8988T (cell line): ENCODE results near the gene ARHGAP30.
"Not testable (repeated sequence)": the region's sequence is repeated elsewhere in the genome, so short reads cannot be mapped to it uniquely, and the experiment has no call there.

Source experiments
- DNase-seq: peaks from one replicate; pipeline ENCODE4 v3.0.0; 2011

The ARHGAP30 gene

DNA sequence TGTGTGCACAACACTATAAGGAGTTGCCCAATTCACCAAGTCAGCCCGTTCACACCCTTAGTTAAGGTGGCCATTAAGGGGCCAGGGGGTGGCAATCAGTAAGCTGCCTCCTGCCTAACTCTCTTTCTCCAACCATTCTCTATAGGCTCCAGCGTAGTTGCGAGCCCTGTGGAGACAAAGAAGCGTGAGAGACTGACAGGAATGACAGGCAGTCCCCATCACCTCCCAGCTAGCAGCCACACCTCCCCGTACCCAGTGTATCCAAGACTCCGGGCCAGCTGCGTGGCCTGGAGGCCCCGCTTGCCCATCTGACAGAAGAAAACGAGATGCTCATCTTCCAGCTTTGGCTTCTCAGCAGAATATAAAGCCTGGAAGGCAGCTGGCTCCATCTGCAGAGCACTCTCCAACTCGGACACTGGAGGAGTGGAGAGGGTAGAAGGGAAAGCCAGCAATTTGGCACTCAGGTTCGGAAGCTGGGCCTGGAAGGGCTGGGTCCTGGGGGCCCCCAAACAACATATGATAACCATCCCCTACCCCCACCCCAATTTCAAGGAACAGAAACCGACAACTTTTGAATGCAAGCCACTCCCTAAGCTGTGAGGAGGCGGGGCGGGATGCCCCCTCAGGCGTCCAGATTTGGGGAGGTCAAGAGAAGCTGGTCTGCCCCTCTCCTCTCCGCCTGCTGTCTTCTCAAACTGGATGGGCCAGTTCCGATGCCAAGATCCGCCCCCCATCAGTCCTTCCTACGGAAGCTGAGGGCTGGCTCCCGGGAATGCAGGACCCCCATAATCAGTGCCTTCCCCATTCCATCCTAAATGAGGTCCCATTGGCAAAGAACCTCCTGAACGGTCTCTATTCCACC, 31.8 kb downstream of the ARHGAP30 start:
- DNase-seq: no peak

DNA sequence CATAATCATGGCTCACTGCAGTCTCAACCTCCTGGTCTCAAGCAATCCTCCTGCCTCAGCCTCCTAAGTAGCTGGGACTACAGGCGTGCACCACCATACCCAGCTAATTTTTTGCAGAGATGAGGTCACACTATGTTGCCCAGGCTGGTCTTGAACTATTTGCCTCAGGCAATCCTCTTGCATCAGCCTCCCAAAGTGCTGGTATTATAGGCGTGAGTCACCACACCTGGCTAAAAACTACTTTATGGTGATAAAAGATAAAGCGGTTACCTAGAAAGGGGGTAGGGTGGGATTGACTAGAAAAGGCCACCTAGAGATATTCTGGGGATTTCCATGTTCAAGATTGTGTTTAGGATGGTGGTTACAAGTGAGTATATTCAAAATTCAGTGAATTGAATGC, 35.9 kb downstream of the ARHGAP30 start:
- no peak for DNase-seq

DNA sequence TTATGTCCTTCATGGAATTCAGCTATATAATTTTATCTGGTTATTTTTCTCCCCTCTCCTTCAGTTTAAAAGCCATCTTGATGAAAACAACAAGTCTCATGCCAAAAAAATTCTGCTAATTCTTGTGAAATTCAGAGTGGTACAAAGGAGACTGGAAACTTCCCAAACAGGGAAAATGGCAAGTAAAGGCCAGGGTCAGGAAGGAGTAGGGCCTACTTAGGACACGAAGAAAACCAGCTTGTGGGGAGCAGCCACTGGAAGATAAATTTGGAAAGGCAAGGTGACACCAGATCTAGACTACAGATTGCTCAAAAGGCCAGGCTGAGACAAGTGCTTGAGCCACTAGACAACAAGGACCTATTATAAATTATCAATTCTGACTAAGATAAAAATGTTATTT, 37.3 kb downstream of the ARHGAP30 start:
- DNase-seq: no peak

DNA sequence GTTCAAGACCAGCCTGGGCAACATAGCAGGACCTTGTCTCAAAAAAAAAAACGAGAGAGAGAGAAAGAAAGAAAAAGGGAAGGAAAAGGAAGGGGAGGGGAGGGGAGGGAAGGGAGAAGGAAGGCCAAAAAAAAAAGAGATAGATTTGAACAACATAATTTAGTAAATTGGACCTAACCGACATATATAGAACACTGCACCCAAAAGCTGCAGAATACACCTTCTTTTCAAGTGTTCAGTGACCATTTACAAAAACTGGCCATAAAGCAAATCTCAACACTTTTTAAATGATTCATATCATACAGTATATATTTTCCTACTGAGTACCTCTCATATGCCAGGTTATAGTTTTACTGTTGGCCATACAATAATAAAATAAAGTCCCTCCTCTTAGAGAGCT, 37.8 kb downstream of the ARHGAP30 start:
- no peak for DNase-seq

DNA sequence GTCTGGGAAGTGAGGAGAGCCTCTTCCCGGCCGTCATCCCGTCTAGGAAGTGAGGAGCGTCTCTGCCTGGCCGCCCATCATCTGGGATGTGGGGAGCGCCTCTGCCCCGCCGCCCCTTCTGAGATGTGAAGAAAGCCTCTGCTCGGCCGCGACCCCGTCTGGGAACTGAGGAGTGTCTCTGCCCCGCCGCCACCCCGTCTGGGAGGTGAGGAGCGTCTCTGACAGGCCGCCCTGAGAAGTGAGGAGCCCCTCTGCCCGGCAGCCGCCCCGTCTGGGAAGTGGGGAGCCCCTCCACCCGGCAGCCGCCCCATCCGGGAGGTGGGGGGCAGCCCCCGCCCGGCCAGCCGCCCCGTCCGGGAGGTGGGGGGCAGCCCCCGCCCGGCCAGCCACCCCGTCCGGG, 40.2 kb downstream of the ARHGAP30 start:
- DNase-seq: not testable (repeated sequence)

DNA sequence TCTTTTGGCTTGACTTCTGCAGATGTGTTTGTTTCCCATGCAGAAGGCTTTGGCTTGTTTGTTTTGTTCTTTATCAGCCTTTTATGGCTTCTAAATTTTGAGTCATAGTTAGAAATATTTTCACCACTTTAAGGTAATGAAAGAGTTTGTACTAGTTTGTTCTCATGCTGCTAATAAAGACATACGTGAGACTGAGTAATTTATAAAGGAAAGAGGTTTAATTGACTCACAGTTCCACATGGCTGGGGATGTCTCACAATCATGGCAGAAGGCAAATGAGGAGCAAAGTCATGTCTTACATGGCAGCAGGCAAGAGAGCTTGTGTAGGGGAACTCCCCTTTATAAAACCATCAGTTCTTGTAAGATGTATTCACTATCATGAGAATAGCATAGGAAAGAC, 42.7 kb downstream of the ARHGAP30 start:
- not testable (repeated sequence) for DNase-seq

DNA sequence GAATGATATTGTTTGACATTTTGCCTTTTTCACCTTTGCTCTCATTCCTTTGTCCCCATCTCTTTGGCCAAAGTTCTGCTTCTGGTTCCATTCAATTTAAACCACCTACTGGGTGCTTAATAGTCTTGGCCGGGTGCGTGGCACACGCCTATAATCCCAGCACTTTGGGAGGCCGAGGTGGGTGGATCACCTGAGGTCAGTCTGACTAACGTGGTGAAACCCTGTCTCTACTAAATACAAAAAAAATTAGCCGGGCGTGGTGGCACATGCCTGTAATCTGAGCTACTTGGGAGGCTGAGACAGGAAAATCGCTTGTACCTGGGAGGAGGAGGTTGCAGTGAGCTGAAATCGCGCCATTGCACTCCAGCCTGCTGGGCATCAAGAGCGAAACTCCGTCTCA, 47.3 kb downstream of the ARHGAP30 start:
- not testable (repeated sequence) for DNase-seq

DNA sequence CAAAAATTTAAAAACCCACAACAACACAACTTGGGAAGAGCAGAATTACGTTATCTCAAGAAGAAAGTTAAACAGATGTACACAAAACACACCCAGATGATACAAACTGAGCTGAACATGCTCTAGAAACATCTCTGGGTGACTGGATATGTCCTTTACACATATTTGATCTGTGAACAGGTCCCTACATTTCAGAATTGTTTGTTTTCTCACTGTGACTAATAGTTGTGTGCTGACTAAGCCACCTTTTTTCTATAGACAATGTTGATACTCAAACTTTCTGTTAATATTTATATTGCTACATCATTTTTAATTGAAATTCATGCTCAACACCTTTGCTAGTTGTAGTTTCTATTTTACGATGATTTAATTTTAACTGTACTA, 47.7 kb downstream of the ARHGAP30 start:
- no peak for DNase-seq

DNA sequence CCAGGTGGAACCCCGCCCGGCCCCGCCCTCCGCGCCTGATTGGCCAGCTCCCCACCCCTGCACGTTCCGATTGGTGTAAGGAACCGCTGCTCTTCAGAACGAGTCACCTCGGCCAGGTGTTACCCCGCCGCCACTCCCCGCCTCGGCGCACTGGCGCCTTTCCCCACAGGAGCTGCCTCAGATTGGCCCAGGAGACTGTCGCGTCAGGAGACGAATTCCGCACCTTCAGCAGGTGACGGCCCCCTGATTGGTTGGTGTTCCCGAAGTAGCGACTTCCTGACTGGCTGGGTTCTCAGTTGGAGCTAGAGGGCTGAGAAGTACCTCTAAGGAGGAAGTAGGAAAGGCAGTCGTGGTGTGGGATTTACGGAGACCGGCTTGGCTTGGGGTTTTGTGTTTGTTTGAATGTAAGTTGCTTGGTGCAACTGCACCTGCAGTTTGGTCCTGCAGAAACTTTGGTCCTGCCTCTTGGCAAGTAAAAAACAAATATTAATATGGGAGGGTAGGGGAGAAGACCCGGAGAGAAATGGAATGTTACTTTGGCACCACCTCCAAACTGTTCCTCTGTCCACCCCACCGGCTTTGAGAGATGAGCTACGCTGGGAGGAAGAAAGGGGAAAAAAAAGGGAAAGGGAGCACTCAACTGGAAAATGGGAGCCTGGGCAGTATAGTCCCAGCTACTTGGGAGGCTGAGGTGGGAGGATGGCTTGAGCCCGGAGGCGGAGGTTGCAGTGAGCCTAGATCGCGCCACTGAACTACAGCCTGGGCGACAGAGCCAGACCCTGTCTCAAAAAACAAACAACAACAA, 48.3 kb downstream of the ARHGAP30 start:
- DNase-seq: peak; percentile 91

DNA sequence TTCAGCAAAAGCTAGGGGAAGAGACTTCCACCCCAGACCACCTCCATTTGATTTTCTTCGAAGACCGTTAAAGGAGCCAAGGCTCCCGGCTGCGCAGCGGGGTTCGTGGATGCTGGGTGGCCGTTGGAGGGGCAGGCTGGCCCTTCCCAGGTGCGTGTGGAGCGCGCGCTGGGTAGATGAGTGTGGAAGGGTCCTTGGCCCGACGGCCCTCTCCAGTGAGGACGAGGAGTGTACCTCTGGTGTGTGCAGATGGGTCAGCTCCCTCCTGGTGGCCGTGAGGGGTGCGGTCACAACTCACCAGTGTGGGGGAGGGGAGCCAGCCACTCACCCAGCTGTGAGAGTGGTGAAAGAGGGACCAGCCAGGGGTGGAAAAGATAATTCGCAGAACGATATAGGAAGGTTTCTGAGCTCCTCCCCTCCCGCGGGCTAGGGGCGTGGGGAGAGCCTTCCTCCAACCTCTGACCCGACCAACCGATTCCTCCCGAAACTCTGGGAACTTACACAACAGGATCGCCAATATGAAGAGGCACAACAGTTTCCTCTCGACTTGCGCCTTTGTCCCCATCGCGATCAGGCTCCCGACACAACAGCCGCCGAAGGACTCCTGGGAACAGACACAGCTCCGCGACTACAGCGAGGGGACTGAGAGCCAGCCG, 49.1 kb downstream of the ARHGAP30 start, which contains the start of gene F11R:
F11R (minus strand) TSS at position 644 of the 656 bp plus-strand sequence; CDS start at position 565, 79 bp downstream.
- DNase-seq: peak; percentile 51

DNA sequence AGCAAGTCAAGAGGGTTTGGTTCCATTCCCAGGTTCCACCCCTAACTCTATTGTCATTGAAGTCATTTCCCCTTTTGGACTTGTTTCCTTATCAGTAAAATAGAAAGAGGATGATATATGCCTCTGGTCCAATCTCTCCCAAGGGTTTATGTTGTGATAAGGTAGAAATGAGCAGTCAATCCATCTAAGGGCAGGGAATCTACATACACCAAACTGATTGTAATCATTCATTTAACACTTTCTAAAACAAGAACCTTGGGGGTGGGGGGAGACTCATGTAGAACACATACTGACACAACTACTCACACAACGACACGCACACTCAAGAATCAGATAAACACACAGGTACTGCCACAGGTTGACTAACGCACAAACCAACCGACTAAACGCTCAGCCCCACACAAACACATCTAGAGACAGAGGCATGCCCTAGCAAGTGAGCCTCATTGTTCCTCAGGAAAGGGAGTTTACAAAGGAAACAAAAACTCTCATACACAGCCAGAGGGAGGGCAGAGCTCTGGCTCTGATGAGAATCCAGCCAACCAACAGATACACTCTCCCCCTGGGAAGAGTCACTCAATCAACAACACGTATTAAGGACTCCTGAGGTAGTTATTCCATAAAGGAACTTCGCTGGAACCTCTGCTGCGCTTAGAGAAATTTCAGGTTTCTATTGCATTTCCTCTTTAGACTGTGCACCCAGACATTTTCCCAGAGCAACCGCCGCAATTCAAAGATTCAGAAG, 49.8 kb downstream of the ARHGAP30 start:
- DNase-seq: no peak

DNA sequence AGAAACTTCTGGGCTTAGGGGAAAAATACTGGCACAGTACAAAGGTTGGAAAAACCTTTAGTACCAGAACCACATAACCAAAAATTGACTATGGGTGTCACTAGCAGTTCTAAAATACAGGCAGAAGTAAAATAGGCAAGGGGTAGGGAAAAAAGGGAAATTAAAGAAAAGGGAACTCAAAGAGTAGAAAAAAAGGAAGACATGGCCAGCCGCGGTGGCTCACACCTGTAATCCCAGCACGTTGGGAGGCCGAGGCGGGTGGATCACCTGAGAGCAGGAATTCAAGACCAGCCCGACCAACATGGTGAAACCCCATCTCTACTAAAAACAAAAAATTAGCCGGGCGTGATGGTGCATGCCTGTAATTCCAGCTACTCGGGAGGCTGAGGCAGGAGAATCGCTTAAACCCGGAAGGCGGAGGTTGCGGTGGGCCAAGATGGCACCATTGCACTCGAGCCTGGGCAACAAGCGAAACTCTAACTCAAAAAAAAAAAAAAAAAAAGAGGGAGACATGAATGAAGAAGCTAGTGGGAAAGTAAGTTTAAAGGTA, 50.5 kb downstream of the ARHGAP30 start:
- DNase-seq: not testable (repeated sequence)

DNA sequence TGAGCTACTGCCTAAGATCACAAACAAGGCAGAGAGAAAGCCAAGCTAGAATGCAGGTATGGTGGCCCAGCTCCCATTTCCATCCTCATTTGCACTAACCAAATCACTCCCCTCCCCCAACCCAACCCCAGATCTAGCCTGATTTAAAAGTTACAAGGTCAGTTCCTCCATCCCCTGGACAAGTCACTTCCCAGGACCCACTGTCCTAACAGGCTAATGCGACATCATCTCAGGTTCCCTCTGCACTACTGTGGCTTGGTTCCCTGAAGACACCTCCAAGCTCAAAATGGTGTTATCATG, 51.1 kb downstream of the ARHGAP30 start:
- no peak for DNase-seq

DNA sequence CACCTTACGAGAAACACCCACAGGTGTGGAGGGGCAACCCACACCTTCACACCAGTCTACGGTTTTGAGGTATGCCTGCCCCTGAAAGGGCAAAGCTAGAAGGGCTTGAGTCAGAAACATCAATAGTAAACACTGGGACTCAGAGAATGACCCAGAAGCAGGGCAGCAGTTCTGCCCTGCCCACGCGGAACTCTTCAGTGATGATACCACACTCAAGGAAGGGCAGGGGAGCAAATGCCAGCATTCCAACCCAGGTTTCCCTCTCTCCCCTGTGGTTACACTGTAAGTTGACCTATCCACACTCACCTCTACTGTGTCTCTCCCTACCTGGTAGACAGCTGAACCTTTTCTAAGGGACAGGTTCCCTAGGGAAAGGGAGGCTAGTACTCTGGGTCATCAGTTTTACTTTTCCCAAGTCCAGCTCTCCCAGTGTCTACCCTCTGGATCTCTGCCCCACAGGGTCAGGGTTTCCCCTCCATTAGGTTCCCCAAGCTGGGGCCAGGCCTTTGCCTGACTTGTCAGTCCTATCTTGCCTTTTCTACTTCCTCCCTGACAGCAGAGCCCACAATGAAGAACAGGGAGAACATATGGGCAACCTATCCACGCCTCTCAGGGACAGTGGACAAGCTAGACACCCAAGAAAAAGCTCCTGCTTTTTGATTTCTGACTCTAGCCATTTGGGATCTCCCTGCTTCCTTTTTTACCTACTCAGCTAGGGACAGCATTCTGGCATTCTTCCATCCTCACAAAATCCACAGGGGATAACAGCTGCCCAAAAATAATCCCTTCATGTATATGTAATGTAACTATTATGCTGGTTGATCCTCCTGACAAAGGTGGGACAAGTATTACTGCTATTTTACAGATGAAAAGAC, 51.7 kb downstream of the ARHGAP30 start:
- DNase-seq: no peak

DNA sequence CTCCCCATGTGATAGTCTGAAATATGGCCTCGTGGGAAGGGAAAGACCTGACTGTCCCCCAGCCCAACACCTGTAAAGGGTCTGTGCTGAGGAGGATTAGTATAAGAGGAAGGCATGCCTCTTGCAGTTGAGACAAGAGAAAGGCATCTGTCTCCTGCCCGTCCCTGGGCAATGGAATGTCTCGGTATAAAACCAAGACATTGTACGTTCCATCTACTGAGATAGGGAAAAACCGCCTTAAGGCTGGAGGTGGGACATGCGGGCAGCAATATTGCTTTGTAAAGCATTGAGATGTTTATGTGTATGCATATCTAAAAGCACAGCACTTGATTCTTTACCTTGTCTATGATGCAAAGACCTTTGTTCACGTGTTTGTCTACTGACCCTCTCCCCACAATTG, 52.5 kb downstream of the ARHGAP30 start:
- not testable (repeated sequence) for DNase-seq

DNA sequence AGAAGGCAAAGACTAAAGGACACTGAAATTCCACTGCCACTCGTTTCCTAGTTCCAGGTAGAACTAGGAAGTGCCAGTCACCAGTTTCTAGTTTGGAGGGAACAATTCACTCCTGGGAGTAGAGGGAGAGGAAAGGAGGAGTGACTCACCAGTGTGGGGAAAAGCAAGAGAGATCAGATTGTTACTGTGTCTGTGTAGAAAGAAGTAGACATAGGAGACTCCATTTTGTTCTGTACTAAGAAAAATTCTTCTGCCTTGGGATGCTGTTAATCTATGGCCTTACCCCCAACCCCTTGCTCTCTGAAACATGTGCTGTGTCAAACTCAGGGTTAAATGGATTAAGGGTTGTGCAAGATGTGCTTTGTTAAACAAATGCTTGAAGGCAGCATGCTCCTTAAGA, 53.0 kb downstream of the ARHGAP30 start:
- not testable (repeated sequence) for DNase-seq

DNA sequence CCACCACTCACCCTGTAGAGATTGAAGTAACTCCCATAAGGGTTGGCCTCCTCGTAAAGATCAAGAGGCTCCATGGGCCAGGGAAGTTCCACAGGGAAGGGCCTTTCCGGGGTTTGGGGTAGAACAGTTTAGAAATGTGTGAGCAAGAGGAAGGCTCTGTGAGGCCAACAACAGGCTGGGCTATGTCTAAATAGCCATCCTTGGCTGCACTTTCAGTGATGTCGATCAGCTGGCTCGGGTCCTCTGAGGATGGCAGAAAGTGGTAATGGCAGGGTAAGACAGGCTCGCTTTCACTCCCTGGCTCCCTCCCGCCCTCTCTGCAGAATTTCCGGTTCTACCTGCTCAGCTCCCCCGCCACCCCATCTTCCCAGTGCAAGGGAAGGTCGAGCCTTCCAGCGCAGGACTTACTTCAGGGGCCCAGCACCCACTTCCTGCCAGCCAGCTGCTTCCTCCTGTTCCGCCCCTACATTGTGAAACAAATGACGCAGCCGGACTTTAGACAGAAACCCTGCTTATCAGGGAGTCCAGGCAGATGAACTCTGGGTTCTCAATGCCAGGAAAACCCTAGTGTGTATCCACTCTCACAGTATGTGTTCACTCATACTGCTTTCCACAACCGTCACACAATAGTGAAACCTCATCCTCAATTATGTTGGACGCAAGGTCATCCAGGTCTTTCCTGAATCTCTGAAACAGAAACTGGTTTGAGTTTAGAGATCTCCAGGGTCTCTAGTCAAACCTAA, 56.0 kb downstream of the ARHGAP30 start:
- no peak for DNase-seq

DNA sequence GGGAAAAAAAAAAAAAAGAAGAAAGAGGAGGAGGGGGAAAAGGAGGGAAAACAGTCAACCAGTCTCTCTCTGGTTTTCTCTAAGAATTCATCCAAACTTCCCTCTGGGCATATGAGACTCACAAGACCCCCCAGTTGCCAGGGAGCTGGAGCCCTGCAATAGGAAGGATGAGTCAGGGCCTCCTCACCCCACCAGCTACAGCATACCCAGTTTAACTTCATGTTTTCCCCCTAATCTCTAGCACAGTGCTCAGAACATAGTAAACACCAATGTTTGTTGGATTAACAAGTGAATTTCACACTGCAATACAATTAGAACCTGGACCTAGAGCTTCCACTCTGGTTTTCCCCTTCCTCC, 56.6 kb downstream of the ARHGAP30 start:
- no peak for DNase-seq

DNA sequence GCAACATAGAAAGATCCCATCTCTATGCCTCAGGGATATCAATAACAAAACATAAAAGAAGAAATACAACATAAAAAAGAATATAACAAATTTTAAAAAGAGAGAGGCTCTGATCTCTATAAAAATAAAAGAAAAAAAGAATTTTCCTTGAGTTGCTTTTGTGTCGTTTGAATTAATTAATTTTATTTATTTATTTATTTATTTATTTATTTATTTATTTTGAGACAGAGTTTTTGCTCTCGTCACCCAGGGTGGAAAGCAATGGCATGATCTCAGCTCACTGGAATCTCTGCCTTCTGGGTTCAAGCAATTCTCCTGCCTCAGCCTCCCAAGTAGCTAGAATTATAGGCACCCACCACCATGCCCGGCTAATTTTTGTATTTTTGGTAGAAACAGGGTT, 57.3 kb downstream of the ARHGAP30 start:
- DNase-seq: no peak

DNA sequence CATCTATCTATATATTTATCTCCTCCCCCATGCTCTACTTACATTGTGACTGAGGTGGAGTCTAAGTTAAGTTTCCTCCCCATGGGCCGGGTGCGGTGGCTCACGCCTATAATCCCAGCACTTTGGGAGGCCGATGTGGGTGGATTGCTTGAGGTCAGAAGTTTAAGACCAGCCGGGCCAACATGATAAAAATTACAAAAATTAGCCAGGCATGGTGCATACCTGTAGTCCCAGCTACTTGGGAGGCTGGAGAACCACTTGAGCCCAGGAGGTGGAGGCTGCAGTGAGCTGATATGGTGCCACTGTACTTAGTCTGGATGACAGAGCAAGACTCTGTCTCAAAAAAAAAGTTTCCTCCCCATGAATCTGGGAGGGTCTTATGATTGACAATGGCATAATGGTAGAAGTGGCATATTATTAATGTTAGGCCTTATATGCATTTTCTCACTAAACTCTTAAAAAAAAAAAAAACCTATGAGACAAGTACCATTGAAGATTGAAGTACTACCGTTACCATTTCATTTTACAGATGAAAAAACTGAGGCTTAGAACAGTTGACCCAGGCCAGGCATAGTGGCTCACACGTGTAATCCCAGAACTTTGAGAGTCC, 60.0 kb downstream of the ARHGAP30 start:
- no peak for DNase-seq
